ENCODE measurements around the gene EIF3I. TPM values are rescaled to one million over a fixed set of nuclear protein-coding genes. Genes with fewer than 3 reads are reported as not detected.

The EIF3I gene
- 203 and 215 TPM in 2 replicates for total RNA-seq

- intact Hi-C loops (cut with micrococcal nuclease), result loop anchor here (1.0 to 2.0 kb wide), 4 partner anchors 21 to 69 kb away; partner anchors contain the start of genes CCDC28B and TXLNA
Measured at GRCh38 chr1:32221980-32222755, at the start of gene EIF3I, which contains the start of gene TMEM234. Gene EIF3I (plus strand): TSS chr1:32222407. CDS start chr1:32222442, 35 bp downstream. Gene TMEM234 (minus strand): TSS chr1:32222353. CDS start chr1:32222322, 31 bp downstream.

GRCh38 chr1:32172621-32173245 lies 49.5 kb upstream of the EIF3I start:
- intact Hi-C loops (cut with micrococcal nuclease), result no loop called here

- intact Hi-C loops (cut with micrococcal nuclease), result loop anchor here (1.0 to 5.0 kb wide), 6 partner anchors 44 to 472 kb away; partner anchors contain the start of genes BSDC1, EIF3I, KHDRBS1 and KPNA6
Measured at GRCh38 chr1:32178380-32179192, 43.6 kb upstream of the EIF3I start.

GRCh38 chr1:32179193-32179442 lies 43.1 kb upstream of the EIF3I start:
- intact Hi-C loops (cut with micrococcal nuclease), result loop anchor here (1.0 to 5.0 kb wide), 6 partner anchors 43 to 472 kb away; partner anchors contain the start of genes BSDC1, EIF3I, KHDRBS1 and KPNA6

- intact Hi-C loops (cut with micrococcal nuclease), result loop anchor here (1.0 to 5.0 kb wide), 7 partner anchors 21 to 471 kb away; partner anchors contain the start of genes BSDC1, CCDC28B, EIF3I and KHDRBS1
Measured at GRCh38 chr1:32179443-32180185, 42.6 kb upstream of the EIF3I start, which contains the start of gene TXLNA. Gene TXLNA (plus strand): TSS chr1:32179675. CDS start chr1:32180346, 671 bp downstream.

GRCh38 chr1:32180186-32181060 lies 41.8 kb upstream of the EIF3I start:
- intact Hi-C loops (cut with micrococcal nuclease), result loop anchor here (2.0 kb wide), 1 partner anchor 20 kb away; the partner anchor contains the start of gene CCDC28B

GRCh38 chr1:32181065-32181464 lies 41.1 kb upstream of the EIF3I start:
- intact Hi-C loops (cut with micrococcal nuclease), result loop anchor here (2.0 kb wide), 1 partner anchor 20 kb away; the partner anchor contains the start of gene CCDC28B

GRCh38 chr1:32181563-32181962 lies 40.6 kb upstream of the EIF3I start:
- intact Hi-C loops (cut with micrococcal nuclease), result loop anchor here (2.0 kb wide), 1 partner anchor 19 kb away; the partner anchor contains the start of gene CCDC28B

GRCh38 chr1:32182060-32182459 lies 40.1 kb upstream of the EIF3I start:
- intact Hi-C loops (cut with micrococcal nuclease), result no loop called here

- intact Hi-C loops (cut with micrococcal nuclease), result no loop called here
Measured at GRCh38 chr1:32184650-32185049, 37.6 kb upstream of the EIF3I start.

- intact Hi-C loops (cut with micrococcal nuclease), result no loop called here
Measured at GRCh38 chr1:32186077-32186476, 36.1 kb upstream of the EIF3I start.

- intact Hi-C loops (cut with micrococcal nuclease), result no loop called here
Measured at GRCh38 chr1:32186491-32186890, 35.7 kb upstream of the EIF3I start.

- intact Hi-C loops (cut with micrococcal nuclease), result no loop called here
Measured at GRCh38 chr1:32187850-32188249, 34.4 kb upstream of the EIF3I start.

- intact Hi-C loops (cut with micrococcal nuclease), result no loop called here
Measured at GRCh38 chr1:32192220-32192948, 29.8 kb upstream of the EIF3I start.

GRCh38 chr1:32194984-32195383 lies 27.2 kb upstream of the EIF3I start:
- intact Hi-C loops (cut with micrococcal nuclease), result no loop called here

GRCh38 chr1:32195531-32195930 lies 26.7 kb upstream of the EIF3I start:
- intact Hi-C loops (cut with micrococcal nuclease), result no loop called here

GRCh38 chr1:32195972-32196823 lies 26.0 kb upstream of the EIF3I start:
- intact Hi-C loops (cut with micrococcal nuclease), result no loop called here

GRCh38 chr1:32197074-32197473 lies 25.1 kb upstream of the EIF3I start:
- intact Hi-C loops (cut with micrococcal nuclease), result no loop called here

All from T-helper 2 cell treated with Interferon-gamma antibody and Interleukin-4, amounts not matched to agents 100 ng/mL and 5 ng/mL, for 36 hours (primary cell).